Measurements from ENCODE around the gene LRRC4C.

Gene LRRC4C

GRCh38 chr11:40285558-40285957 is 1173.9 kb downstream of the LRRC4C start:
- Histone ChIP-seq H3K27me3 (ENCODE audit: insufficient read depth, low read length) (no peaks in the 10 kb centered on the region; the same call in 1 of the 2 replicates), H3K4me1 (ENCODE audit: control insufficient read depth, insufficient read depth, low read length, unreplicated experiment) (no peaks in the 10 kb centered on the region), H3K27ac (ENCODE audit: low read depth, low read length) (no peak overlapping the region), H3K79me2 (ENCODE audit: control insufficient read depth, insufficient read depth, low read length, unreplicated experiment) (no peaks in the 10 kb centered on the region), H3K4me3 (ENCODE audit: low read depth, low read length) (no peak overlapping the region), H3K36me3 (ENCODE audit: insufficient read depth, low read length) (no peaks in the 10 kb centered on the region), H2AFZ (ENCODE audit: low read length, unreplicated experiment) (no peak overlapping the region)

DNA sequence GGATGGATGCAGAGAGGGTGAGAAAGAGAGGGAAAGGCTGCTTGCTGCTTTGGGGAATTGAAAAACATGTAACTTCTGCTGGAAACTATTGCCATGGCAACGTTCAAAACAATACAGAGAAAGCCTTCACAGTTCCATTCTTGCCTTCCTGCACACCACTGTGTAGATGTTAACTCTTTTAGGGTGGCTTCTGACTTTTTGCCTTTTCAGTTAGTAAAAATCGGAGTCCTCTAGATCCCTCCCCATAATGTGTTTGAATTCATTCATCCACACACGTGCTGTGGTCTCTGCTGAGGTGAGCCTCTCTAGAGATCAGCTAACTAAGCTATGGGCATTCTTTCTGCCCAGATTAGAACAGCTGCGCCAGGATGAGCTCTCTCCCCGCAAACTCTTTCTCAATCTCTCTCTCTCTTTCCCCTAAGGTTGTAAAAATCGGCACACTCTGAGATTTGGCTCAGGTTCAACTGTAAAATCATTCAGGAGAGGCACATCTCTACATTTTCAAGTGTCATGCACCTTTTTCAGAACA is 1178.3 kb downstream of the LRRC4C start:
- Histone ChIP-seq H2AFZ (ENCODE audit: low read length, unreplicated experiment) (no peak overlapping the region), H3K27me3 (ENCODE audit: insufficient read depth, low read length) (no peaks in the 10 kb centered on the region; the same call in 1 of the 2 replicates)

GRCh38 chr11:40280159-40281051 is 1179.0 kb downstream of the LRRC4C start:
- Histone ChIP-seq H2AFZ (ENCODE audit: low read length, unreplicated experiment) (no peak overlapping the region), H3K27me3 (ENCODE audit: insufficient read depth, low read length) (no peaks in the 10 kb centered on the region; the same call in 1 of the 2 replicates), H3K79me2 (ENCODE audit: control insufficient read depth, insufficient read depth, low read length, unreplicated experiment) (no peaks in the 10 kb centered on the region), H3K4me1 (ENCODE audit: control insufficient read depth, insufficient read depth, low read length, unreplicated experiment) (no peaks in the 10 kb centered on the region), H3K4me3 (ENCODE audit: low read depth, low read length) (no peak overlapping the region), H3K27ac (ENCODE audit: low read depth, low read length) (no peak overlapping the region), H3K36me3 (ENCODE audit: insufficient read depth, low read length) (no peaks in the 10 kb centered on the region)

More for the DNA sequence above, 1178.3 kb downstream of the LRRC4C start:
- no peaks in the 10 kb centered on the region for H3K36me3 ChIP-seq (ENCODE audit: insufficient read depth, low read length)
- no peaks in the 10 kb centered on the region for H3K79me2 ChIP-seq (ENCODE audit: control insufficient read depth, insufficient read depth, low read length, unreplicated experiment)
- H3K4me3 ChIP-seq (ENCODE audit: low read depth, low read length): no peak overlapping the region
- H3K27ac ChIP-seq (ENCODE audit: low read depth, low read length): no peak overlapping the region
- no peaks in the 10 kb centered on the region for H3K4me1 ChIP-seq (ENCODE audit: control insufficient read depth, insufficient read depth, low read length, unreplicated experiment)

DNA sequence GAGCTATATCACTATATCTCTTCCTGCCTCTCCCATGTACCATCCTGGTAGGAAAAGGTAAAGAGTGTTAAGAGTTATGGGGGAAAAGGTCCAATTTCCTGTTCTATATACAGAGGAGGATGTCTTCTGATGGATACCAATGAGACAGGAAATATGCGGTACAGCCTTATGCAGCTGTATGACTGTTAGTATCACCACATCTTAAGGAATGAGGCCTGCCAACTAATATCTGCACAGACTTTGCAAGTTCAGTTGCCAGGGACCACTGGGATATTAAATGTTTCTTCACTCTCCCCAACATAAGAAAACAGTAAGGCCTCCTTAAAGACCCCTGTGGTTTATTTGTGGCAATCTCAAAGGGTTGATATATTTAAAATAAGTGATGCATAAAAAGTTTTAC is 1182.5 kb downstream of the LRRC4C start:
- H2AFZ ChIP-seq (ENCODE audit: low read length, unreplicated experiment): no peak overlapping the region
- no peaks in the 10 kb centered on the region for H3K79me2 ChIP-seq (ENCODE audit: control insufficient read depth, insufficient read depth, low read length, unreplicated experiment)
- no peaks in the 10 kb centered on the region for H3K36me3 ChIP-seq (ENCODE audit: insufficient read depth, low read length)
- no peaks in the 10 kb centered on the region for H3K4me1 ChIP-seq (ENCODE audit: control insufficient read depth, insufficient read depth, low read length, unreplicated experiment)
- H3K27ac ChIP-seq (ENCODE audit: low read depth, low read length): no peak overlapping the region
- H3K4me3 ChIP-seq (ENCODE audit: low read depth, low read length): no peak overlapping the region
- H3K27me3 ChIP-seq (ENCODE audit: insufficient read depth, low read length): no peaks in the 10 kb centered on the region; the same call in 1 of the 2 replicates

GRCh38 chr11:40274017-40274416 is 1185.4 kb downstream of the LRRC4C start:
- H3K27ac ChIP-seq (ENCODE audit: low read depth, low read length): no peak overlapping the region
- H3K27me3 ChIP-seq (ENCODE audit: insufficient read depth, low read length): no peaks in the 10 kb centered on the region
- H3K79me2 ChIP-seq (ENCODE audit: control insufficient read depth, insufficient read depth, low read length, unreplicated experiment): no peaks in the 10 kb centered on the region
- H3K36me3 ChIP-seq (ENCODE audit: insufficient read depth, low read length): no peaks in the 10 kb centered on the region
- H2AFZ ChIP-seq (ENCODE audit: low read length, unreplicated experiment): no peak overlapping the region
- no peak overlapping the region for H3K4me3 ChIP-seq (ENCODE audit: low read depth, low read length)
- H3K4me1 ChIP-seq (ENCODE audit: control insufficient read depth, insufficient read depth, low read length, unreplicated experiment): no peaks in the 10 kb centered on the region

GRCh38 chr11:40273192-40273732 is 1186.2 kb downstream of the LRRC4C start:
- Histone ChIP-seq H3K27me3 (ENCODE audit: insufficient read depth, low read length) (no peaks in the 10 kb centered on the region), H3K27ac (ENCODE audit: low read depth, low read length) (no peak overlapping the region), H3K36me3 (ENCODE audit: insufficient read depth, low read length) (no peaks in the 10 kb centered on the region), H3K79me2 (ENCODE audit: control insufficient read depth, insufficient read depth, low read length, unreplicated experiment) (no peaks in the 10 kb centered on the region), H2AFZ (ENCODE audit: low read length, unreplicated experiment) (no peak overlapping the region), H3K4me3 (ENCODE audit: low read depth, low read length) (no peak overlapping the region), H3K4me1 (ENCODE audit: control insufficient read depth, insufficient read depth, low read length, unreplicated experiment) (no peaks in the 10 kb centered on the region)

DNA sequence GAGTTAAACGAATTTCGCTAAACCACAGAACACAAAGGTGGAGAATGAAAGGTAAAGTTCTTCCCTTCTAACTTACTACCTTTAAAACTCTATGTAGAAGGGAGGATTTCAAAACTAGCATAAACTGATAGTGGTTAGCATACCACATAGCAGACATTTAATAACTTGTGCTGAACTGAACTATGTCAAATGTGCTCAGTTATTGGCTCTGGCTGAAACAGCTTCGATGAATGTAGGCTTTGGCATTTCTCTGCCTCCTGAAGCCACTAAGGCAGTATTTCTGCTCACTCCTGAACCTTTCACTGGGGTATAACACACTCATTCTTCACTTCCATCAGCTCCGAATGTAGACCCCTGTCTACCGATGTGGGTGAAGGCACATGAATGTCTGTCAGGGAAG is 1188.1 kb downstream of the LRRC4C start:
- no peak overlapping the region for H2AFZ ChIP-seq (ENCODE audit: low read length, unreplicated experiment)
- no peak overlapping the region for H3K27ac ChIP-seq (ENCODE audit: low read depth, low read length)
- H3K4me1 ChIP-seq (ENCODE audit: control insufficient read depth, insufficient read depth, low read length, unreplicated experiment): no peaks in the 10 kb centered on the region
- H3K36me3 ChIP-seq (ENCODE audit: insufficient read depth, low read length): no peaks in the 10 kb centered on the region
- no peaks in the 10 kb centered on the region for H3K79me2 ChIP-seq (ENCODE audit: control insufficient read depth, insufficient read depth, low read length, unreplicated experiment)
- no peaks in the 10 kb centered on the region for H3K27me3 ChIP-seq (ENCODE audit: insufficient read depth, low read length)
- no peak overlapping the region for H3K4me3 ChIP-seq (ENCODE audit: low read depth, low read length)

GRCh38 chr11:40269865-40270264 is 1189.6 kb downstream of the LRRC4C start:
- Histone ChIP-seq H3K36me3 (ENCODE audit: insufficient read depth, low read length) (no peaks in the 10 kb centered on the region), H3K27me3 (ENCODE audit: insufficient read depth, low read length) (no peaks in the 10 kb centered on the region), H2AFZ (ENCODE audit: low read length, unreplicated experiment) (no peak overlapping the region), H3K27ac (ENCODE audit: low read depth, low read length) (no peak overlapping the region), H3K79me2 (ENCODE audit: control insufficient read depth, insufficient read depth, low read length, unreplicated experiment) (no peaks in the 10 kb centered on the region), H3K4me1 (ENCODE audit: control insufficient read depth, insufficient read depth, low read length, unreplicated experiment) (no peaks in the 10 kb centered on the region), H3K4me3 (ENCODE audit: low read depth, low read length) (no peak overlapping the region)

GRCh38 chr11:40268551-40268950 is 1190.9 kb downstream of the LRRC4C start:
- no peaks in the 10 kb centered on the region for H3K4me1 ChIP-seq (ENCODE audit: control insufficient read depth, insufficient read depth, low read length, unreplicated experiment)
- H3K27ac ChIP-seq (ENCODE audit: low read depth, low read length): no peak overlapping the region
- H2AFZ ChIP-seq (ENCODE audit: low read length, unreplicated experiment): no peak overlapping the region

GRCh38 chr11:40255457-40255856 is 1204.0 kb downstream of the LRRC4C start:
- H3K27ac ChIP-seq (ENCODE audit: low read depth, low read length): no peak overlapping the region
- no peaks in the 10 kb centered on the region for H3K27me3 ChIP-seq (ENCODE audit: insufficient read depth, low read length)
- H3K79me2 ChIP-seq (ENCODE audit: control insufficient read depth, insufficient read depth, low read length, unreplicated experiment): no peaks in the 10 kb centered on the region
- H3K36me3 ChIP-seq (ENCODE audit: insufficient read depth, low read length): no peaks in the 10 kb centered on the region
- H2AFZ ChIP-seq (ENCODE audit: low read length, unreplicated experiment): no peak overlapping the region
- no peak overlapping the region for H3K4me3 ChIP-seq (ENCODE audit: low read depth, low read length)
- H3K4me1 ChIP-seq (ENCODE audit: control insufficient read depth, insufficient read depth, low read length, unreplicated experiment): no peaks in the 10 kb centered on the region

More at GRCh38 chr11:40268551-40268950, 1190.9 kb downstream of the LRRC4C start:
- H3K36me3 ChIP-seq (ENCODE audit: insufficient read depth, low read length): no peaks in the 10 kb centered on the region
- no peaks in the 10 kb centered on the region for H3K79me2 ChIP-seq (ENCODE audit: control insufficient read depth, insufficient read depth, low read length, unreplicated experiment)
- no peaks in the 10 kb centered on the region for H3K27me3 ChIP-seq (ENCODE audit: insufficient read depth, low read length)
- no peak overlapping the region for H3K4me3 ChIP-seq (ENCODE audit: low read depth, low read length)

DNA sequence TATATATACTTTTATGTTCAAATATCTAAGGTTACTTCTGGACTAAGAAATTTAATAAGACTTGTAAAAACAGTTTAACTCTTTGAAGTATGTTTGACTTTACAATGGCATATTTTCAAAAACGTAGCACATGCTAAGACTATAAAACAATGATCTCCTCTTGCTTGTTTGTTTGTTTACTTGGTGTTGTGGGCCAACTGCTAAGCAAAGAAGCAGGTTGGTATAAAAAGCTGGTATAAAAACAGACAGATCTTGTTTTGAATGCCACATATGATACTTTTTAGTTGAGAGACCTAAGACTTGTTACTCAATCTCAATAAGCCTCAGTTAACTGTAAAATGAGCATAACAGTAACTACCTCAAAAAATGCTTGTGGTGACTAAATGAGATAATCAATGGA is 1206.3 kb downstream of the LRRC4C start:
- H3K4me3 ChIP-seq (ENCODE audit: low read depth, low read length): no peak overlapping the region
- no peak overlapping the region for H2AFZ ChIP-seq (ENCODE audit: low read length, unreplicated experiment)
- no peaks in the 10 kb centered on the region for H3K79me2 ChIP-seq (ENCODE audit: control insufficient read depth, insufficient read depth, low read length, unreplicated experiment)
- H3K36me3 ChIP-seq (ENCODE audit: insufficient read depth, low read length): no peaks in the 10 kb centered on the region
- H3K27me3 ChIP-seq (ENCODE audit: insufficient read depth, low read length): no peaks in the 10 kb centered on the region
- H3K4me1 ChIP-seq (ENCODE audit: control insufficient read depth, insufficient read depth, low read length, unreplicated experiment): no peaks in the 10 kb centered on the region
- H3K27ac ChIP-seq (ENCODE audit: low read depth, low read length): no peak overlapping the region
